Measurements from ENCODE around the gene HACL1. TPM values are rescaled to one million over a fixed set of nuclear protein-coding genes. Genes with fewer than 3 reads are reported as not detected.

Gene HACL1
- total RNA-seq, 1 donor from 2014 or later: 20.5 TPM

- Mint-ChIP-seq H3K36me3 (peaks cover 29% of the 10 kb centered on the region), H3K27ac (peak overlapping the region; percentile 95)
Observed at GRCh38 chr3:15601046-15601398, 347 bp downstream of the HACL1 start.

DNA sequence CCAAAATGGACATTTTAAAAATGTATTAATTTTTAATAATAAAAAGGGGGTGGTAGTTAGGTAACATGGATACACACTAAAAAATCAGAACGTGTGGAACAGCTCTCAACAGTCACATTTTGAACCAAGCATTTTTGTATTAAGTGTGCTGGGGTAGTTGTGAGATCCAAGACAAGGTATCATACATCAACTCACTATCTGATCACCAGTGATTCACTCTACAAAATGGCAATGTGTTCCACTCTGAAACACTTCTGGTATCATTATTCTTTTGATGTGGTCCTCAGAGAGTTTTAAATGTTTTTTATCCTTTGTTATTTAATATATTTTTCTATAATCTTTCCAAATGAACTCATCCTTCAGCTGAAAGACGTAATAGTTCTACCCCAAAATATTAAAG lies 5.4 kb downstream of the HACL1 start:
- H3K9me3 Mint-ChIP-seq: no peaks in the 10 kb centered on the region
- peaks cover 18% of the 10 kb centered on the region for H3K36me3 Mint-ChIP-seq
- no peaks in the 10 kb centered on the region for H3K27me3 Mint-ChIP-seq
- TF ChIP-seq, protein P1, sequence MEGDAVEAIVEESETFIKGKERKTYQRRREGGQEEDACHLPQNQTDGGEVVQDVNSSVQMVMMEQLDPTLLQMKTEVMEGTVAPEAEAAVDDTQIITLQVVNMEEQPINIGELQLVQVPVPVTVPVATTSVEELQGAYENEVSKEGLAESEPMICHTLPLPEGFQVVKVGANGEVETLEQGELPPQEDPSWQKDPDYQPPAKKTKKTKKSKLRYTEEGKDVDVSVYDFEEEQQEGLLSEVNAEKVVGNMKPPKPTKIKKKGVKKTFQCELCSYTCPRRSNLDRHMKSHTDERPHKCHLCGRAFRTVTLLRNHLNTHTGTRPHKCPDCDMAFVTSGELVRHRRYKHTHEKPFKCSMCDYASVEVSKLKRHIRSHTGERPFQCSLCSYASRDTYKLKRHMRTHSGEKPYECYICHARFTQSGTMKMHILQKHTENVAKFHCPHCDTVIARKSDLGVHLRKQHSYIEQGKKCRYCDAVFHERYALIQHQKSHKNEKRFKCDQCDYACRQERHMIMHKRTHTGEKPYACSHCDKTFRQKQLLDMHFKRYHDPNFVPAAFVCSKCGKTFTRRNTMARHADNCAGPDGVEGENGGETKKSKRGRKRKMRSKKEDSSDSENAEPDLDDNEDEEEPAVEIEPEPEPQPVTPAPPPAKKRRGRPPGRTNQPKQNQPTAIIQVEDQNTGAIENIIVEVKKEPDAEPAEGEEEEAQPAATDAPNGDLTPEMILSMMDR (conservative IDR thresholded peaks at IDR 0.05): no peak
- peaks cover 13% of the 10 kb centered on the region for H3K4me1 Mint-ChIP-seq (ENCODE audit: unreplicated experiment)
- no peak for DNase-seq (ENCODE audit: extremely low spot score, unreplicated experiment)
- no peak overlapping the region for H3K27ac Mint-ChIP-seq
- no peak overlapping the region for H3K4me3 Mint-ChIP-seq

More at GRCh38 chr3:15601046-15601398, 347 bp downstream of the HACL1 start:
- H3K27me3 Mint-ChIP-seq: no peaks in the 10 kb centered on the region
- DNase-seq (ENCODE audit: extremely low spot score, unreplicated experiment): no peak
- peaks cover 28% of the 10 kb centered on the region for H3K4me1 Mint-ChIP-seq (ENCODE audit: unreplicated experiment)
- H3K9me3 Mint-ChIP-seq: no peaks in the 10 kb centered on the region
- H3K4me3 Mint-ChIP-seq: peak overlapping the region; percentile 100
- TF ChIP-seq, protein P1 (conservative IDR thresholded peaks at IDR 0.05): no peak

DNA sequence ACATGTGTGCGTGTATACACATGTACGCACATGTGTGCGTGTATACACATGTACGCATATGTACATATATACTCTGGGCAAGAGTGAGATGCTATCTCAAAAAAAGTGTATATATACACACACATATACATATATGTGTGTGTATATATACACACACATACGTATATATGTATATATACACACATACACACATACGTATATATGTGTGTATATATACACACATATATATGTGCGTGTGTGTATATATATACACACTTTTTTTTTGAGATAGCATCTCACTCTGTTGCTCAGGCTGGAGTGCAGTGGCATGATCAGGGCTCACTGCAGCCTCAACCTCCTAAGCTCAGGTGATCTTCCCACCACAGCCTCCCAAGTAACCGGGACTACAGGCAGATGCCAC lies 8.4 kb downstream of the HACL1 start:
- Mint-ChIP-seq H3K9me3 (no peaks in the 10 kb centered on the region), H3K4me3 (no peak overlapping the region), H3K27me3 (no peaks in the 10 kb centered on the region), H3K36me3 (peaks cover 14% of the 10 kb centered on the region), H3K27ac (no peak overlapping the region), H3K4me1 (ENCODE audit: unreplicated experiment) (no peaks in the 10 kb centered on the region)
- TF ChIP-seq, protein P1 (conservative IDR thresholded peaks at IDR 0.05): no peak
- DNase-seq (ENCODE audit: extremely low spot score, unreplicated experiment): no peak

DNA sequence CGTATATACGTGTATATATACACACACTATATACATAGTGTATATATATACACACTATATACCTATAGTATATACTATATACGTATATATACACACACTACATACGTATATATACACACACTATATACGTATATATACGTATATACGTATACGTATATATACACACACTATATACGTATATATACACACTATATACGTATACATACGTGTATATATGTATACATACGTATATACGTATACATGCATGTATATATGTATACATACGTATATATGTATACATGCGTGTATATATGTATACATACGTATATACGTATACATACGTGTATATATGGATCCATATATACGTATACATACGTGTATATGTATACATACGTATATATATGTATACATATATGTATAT lies 9.4 kb downstream of the HACL1 start:
- Mint-ChIP-seq H3K27me3 (no peaks in the 10 kb centered on the region), H3K4me1 (ENCODE audit: unreplicated experiment) (no peaks in the 10 kb centered on the region), H3K27ac (no peak overlapping the region), H3K9me3 (no peaks in the 10 kb centered on the region), H3K4me3 (no peak overlapping the region), H3K36me3 (peaks cover 8% of the 10 kb centered on the region)
- TF ChIP-seq, protein P1 (conservative IDR thresholded peaks at IDR 0.05): no peak
- no peak for DNase-seq (ENCODE audit: extremely low spot score, unreplicated experiment)

DNA sequence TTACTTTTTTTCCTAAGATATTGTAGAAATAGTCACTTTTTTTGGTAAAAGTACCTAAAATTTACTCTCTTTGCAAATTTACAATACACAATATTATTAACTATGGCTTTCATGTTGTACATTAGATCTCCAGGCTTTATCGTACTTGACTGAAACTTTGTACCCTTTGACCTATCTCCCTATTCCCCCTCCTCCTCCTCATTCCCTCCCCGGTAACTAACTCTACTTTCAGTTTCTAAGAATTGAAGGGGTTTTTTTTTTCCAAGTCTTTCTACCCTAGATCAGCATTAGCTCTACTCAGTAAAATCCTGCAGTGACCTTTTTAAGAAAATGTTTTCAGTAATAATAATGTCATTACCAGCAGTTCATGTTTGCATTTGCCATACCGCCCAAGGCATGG lies 10.1 kb downstream of the HACL1 start:
- TF ChIP-seq, protein P1 (conservative IDR thresholded peaks at IDR 0.05): no peak
- H3K4me3 Mint-ChIP-seq: no peak overlapping the region
- H3K9me3 Mint-ChIP-seq: no peaks in the 10 kb centered on the region
- H3K4me1 Mint-ChIP-seq (ENCODE audit: unreplicated experiment): no peaks in the 10 kb centered on the region
- H3K27ac Mint-ChIP-seq: no peak overlapping the region
- H3K27me3 Mint-ChIP-seq: no peaks in the 10 kb centered on the region
- no peak for DNase-seq (ENCODE audit: extremely low spot score, unreplicated experiment)
- peaks cover 8% of the 10 kb centered on the region for H3K36me3 Mint-ChIP-seq
